GM19240 (cell line): ENCODE data around the gene BLZF1.
"Not testable (repeated sequence)": the region's sequence is repeated elsewhere in the genome, so short reads cannot be mapped to it uniquely, and the experiment has no call there.

Experiments
- DNase-seq: peaks from one replicate; pipeline ENCODE4 v3.0.0; 2011; ENCODE audit warnings: low spot score; ENCODE audit not compliant: insufficient read length

The BLZF1 gene

DNA sequence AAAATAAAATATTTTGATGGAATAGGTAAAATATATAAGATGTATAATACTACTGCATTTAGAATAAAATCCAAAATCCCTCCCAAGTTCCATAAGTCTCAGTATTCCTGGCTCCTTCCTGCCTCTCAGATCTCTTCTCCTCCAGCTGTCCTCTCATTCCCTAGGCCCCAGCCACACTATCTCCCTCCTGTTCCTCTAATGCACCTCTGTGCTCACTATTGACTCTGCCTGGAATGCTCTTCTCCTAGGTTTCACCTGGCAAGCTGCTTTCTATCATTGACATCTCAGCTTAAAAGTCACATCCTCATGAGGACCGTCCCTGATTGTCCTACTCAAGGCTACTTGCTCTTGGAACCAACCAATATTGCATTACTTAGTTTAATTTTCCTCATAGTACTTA lies 7.6 kb upstream of the BLZF1 start:
- no peak for DNase-seq

DNA sequence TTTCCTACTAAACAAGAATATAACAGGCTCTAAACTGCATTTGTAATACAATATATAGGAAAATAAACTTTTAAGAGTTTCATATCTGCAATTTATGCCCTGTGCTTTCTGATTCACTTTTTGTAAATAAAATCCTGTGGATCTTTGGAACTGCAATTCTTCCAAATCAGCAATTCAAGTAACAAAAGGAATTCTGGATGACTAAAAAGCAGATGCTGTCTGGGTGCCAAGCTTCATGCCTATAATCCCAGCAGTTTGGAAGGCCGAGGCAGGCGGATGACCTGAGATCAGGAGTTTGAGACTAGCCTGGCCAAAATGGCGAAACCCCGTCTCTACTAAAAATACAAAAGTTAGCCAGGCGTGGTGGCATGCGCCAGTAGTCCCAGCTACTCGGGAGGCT lies 6.7 kb upstream of the BLZF1 start:
- DNase-seq, result no peak

DNA sequence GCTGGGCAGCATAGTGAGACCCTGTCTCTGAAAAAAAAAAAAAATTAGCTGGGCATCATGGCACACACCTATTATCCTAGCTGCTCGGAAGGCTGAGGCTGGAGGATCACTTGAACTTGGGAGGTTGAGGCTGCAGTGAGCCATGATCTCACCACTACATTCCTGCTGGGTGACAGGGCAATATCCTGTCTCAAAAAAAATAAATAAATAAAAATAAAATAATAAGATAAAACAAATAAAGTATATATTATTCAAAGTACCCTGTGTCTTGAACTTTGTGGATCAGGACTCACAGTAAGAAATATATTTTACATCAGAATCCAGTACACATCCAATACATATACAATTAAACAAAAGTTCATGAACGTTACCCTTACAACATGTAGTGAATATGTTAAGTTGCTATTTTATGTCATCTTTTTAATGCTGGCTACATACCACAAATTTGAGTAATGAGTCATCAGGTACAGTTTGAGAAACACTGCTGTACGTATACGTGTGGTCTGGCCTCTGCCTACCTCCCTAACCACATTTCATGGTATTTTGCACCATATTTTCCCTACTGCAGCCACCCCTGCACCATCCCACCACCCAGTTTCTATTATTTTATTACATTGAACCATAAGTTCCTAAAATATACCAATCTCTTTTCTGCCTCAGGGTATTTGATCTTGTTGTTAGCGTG lies 4.8 kb upstream of the BLZF1 start:
- DNase-seq, result no peak

DNA sequence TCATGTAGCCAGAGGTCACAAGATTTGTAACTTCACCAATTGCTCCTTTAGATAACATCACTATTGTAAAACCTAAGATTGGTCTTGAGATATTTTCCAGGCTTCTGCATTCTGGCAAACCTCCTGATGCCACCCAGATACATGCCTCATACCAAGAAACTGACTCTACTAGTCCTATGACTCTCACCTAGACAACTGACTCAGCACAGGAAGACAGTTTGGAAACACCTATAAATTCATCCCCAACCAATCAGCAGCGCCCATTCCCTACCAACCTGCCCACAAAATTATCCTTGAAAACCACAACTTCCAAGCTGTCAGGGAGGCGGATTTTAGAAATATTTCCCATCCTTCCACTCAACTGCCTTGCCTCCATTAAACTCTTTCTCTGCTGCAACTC lies 3.0 kb upstream of the BLZF1 start:
- DNase-seq, result no peak

DNA sequence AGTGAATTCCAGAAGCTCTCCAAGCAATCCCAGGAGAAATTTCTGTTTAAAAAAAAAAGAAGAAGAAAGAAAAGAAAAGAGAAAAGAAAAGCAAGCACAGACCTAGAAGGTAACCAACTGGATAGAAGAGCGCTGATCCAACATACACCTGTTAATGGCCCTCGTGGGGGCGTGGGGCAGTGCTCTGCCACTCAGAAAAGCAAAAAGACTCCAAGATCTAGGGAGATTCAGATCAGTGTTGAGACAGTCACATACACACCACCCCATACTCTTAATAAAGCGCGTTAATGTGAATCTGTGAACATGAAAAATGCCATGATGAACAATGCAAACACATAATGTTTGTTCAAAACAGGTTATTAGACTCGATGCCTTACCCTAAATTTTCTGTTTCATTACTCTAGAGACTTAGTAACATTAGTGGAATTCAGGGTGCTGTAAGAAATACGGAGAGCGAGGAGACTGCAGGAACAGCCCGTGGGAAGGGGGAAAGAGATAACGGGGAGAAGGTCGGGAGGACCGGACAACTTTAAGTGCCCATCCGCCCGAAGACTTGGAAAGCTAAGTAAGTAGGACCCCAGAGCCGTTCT lies 804 bp upstream of the BLZF1 start:
- DNase-seq, result no peak

DNA sequence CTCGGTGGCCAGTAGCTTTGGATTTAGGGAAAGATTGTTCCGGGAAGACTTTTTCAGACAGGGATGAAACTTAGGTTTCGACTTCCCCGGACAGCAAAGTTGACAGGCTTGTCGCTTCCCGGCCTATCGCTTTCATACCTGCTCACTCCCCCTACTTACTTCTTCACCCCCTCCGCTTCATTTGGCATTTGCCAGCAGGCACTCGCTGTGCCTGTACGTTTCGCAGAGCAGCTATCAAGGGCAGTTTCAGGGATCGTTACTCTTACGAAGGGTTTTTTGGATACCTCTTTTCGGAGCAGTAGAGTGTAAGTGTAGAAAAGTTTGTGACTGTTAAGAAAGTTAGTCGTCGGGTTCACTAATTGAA lies 393 bp downstream of the BLZF1 start:
- no peak for DNase-seq

DNA sequence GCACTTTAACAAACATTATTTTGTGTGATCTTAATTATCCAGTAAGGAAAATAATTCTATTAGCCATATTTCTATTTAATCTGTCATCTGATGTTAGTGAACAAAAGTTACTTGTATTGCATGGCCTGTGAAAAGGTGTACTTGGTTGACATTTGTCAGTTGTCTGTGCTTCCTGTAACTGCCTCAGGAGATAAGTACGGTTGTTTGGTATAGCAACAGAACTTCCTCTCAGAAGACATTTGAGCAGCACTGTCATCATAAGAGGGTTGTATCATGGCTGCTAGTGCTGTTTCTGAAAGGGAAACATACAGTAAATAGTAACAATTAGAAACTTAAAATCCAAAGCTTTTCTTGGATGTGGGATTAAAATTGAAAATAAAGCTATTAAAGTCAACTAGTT lies 3.4 kb downstream of the BLZF1 start:
- no peak for DNase-seq

DNA sequence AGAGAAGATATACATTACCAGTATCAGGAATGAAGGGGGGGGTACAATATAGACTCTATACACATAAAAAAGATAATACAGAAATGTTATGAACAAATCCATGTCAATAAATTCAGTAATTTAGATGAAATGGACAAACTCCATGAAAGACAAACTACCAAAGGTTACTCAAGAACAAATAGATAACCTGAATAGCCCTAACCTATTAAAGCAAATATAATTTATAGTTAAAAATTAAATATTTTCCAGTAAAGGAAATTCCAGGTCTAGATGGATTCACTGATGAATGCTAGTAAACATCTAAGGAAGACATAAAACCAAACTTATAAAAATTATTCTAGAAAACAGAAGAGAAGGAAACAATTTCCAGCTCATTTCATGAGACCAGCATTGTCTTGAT lies 13.2 kb downstream of the BLZF1 start:
- DNase-seq, result no peak

DNA sequence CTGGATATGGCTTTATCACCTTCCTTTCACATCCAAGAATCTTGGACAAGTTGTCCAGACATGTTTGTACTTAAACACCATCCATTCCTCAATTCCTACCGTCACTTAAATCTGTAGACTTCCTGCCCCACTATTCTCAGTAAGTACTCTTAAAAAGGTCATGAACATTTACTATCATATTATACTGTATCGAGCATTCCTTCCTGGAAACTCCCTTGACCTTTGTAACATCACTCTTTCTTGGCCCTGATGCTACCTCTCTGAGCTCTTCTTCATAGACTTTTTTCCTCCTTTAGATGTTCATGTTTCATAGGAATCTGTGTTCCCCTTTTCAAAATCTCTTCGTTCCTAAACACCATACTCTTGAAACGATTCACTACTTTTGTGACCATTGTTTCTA lies 15.5 kb downstream of the BLZF1 start:
- no peak for DNase-seq

DNA sequence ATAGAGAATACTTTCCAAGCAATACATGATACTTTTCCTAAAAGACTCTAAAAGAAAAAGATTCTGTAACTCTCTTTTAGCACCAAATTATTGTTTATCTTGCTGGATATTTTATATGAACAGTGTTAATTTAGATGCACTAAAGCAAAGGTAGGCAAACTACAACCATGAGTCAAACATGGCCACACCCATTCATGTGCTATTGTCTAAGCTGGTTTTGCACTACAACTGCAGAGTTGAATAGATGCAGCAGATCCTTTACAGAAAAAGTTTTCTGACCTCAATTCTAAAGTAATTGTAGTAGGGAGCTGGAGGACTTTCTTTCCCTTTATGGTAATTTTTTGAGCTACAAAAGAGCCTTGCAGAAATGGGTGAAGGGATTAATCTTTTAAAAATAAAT lies 19.4 kb downstream of the BLZF1 start:
- DNase-seq, result no peak

DNA sequence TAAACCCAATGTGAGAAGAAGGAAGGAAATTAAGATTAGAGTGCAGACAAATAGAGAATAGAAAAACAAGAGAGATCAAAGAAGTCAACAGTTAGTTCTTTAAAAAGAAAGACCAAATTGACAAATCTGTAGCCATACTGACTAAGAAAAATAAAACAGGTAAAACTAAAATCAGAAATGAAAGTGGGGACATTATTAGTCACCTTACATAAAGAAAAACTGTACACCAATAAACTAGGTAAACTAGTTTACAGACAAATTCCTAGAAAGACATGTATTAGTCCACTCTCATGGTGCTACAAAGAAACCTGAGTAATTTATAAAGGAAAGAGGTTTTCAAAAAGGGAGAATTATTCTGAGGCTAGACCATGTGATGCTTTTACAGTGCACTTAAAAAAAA lies 22.3 kb downstream of the BLZF1 start:
- no peak for DNase-seq

DNA sequence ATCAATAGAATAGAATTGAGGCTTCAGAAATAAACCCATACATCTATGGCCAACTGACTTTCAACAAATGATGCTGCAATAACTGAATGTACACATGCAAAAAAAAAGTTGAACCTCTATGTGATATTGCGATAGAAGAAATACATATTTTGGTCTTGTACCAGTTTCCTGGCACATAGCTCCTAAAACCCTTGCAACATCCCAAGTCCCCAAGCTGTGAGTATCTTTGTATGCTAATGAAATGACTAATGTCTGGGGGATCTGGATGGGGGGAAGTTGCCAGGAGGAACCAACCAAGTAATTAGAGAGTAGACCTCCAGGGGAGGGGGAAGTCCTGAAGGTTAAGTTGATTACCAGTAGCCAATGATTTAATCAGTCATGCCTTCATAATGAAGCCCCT lies 24.4 kb downstream of the BLZF1 start:
- DNase-seq, result no peak

DNA sequence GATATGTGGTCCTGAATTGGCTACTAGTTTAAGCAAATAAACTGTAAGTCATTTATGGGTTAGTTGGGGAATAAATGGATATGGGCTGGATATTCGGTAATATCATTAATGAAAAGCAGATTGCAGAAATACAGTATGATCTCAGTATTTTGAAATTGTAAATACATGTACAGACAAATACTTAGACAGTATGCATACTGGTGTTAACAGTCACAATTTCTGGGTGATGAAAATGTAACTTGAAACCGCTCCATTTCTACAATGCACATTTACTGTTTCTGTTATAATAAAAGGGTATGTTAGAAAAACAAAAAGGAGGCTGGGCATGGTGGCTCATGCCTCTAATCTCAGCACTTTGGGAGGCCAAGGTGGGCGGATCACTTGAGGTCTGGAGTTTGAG lies 28.0 kb downstream of the BLZF1 start:
- DNase-seq, result no peak

DNA sequence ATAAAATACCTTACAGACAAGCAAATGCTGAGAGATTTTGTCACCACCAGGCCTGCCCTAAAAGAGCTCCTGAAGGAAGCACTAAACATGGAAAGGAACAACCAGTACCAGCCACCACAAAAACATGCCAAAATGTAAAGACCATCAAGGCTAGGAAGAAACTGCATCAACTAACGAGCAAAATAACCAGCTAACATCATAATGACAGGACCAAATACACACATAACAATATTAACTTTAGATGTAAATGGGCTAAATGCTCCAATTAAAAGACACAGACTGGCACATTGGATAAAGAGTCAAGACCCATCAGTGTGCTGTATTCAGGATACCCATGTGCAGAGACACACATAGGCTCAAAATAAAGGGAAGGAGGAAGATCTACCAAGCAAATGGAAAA lies 34.6 kb downstream of the BLZF1 start:
- not testable (repeated sequence) for DNase-seq

DNA sequence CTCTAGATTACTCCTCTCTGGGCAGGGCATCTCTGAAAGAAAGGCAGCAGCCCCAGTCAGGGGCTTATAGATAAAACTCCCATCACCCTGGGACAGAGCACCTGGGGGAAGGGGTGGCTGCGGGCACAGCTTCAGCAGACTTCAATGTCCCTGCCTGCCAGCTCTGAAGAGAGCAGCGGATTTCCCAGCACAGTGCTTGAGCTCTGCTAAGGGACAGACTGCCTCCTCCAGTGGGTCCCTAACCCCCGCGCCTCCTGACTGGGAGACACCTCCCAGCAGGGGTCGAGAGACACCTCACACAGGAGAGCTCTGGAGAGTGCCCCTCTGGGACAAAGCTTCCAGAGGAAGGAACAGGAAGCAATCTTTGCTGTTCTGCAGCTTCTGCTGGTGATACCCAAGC lies 40.3 kb downstream of the BLZF1 start:
- not testable (repeated sequence) for DNase-seq

DNA sequence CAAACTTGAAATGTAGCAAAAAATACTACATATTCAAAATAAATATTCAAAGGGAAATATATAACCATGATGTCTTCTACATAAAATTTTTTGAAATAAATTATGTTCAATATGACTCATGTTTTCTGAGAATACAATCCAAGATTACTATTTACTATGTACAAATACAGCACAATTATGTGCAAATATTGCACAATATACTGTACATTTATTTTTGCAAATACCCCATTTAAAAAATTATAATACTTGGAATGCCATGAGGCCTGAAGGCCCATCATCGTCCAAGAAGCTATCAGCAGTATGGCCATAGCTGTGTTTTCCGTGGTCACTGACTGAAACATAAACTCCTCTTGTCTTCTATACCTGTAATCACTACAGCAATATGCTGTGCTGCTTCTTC lies 47.0 kb downstream of the BLZF1 start:
- no peak for DNase-seq

DNA sequence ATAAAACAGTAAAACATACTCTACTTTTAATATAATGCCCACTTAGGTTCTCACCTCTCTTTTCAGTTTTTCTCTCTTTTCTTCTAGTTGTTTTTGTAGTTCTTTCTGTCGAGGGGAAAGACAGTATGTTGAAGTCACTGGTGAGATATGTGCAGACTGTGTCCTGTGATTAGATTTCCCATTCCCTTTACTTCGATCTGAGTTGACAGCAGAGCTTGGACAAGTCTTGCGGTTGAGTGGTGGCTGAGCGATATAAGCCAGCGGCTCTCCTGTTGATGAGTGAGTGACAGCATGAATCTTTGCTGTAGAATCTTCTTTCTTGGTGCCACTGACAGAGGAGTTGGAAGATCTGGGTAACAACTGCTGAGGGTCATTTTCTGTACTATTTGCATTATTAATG lies 53.3 kb downstream of the BLZF1 start:
- DNase-seq, result no peak

DNA sequence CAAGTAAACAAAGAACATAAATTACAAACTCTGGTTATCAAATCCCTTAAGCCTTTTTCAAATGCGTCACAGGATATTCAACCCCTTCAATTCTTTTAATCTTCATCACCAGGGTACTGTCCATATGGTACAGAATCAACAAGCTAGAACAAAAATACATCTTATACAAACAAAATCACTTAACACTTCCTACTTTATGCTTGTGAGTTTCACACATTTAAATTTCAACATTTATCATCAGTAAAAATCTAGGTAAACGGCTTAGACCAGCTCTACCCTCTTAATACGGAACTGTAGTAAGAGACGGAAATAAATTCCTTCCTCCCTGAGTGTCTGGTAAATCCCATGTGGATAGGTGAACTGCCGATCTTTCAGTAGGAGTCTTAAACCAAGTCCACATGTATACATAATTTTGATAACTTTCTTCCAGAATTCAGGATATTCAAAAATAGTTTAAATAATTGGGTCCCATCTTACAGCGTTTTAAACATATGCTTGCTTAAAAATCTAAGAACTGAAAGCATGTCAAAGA lies 58.2 kb downstream of the BLZF1 start:
- DNase-seq, result no peak

DNA sequence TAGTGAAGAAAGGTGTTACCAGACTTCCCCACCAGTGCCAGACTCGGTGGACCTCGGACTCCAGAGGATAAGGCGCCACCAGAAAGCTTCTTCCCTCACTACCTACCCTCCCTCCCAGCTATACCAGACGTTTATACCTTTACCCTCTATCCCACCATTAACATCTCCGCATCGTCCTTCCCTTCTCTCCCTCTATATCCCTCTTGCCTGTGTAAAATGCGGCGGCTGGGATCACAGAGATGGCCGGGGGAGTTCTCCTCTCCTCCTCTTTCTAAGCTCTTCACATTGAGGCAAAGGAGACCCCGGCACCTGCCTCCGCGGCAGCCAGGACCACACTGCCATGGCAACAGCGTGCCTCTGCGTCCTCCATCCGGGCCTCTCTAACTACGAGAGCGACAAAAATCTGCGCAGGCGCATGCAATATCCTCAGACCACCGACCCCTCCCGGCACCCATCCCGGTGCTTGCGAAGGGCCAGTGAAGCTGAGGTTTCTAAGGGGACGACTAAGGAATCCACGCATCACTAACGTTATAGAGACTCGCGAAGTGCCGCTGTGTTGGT lies 59.2 kb downstream of the BLZF1 start, which contains the start of gene CCDC181:
TSS of gene CCDC181 (minus strand) at position 394 of the 561 bp plus-strand sequence. CDS start 2,547 bp downstream, outside the sequence.
- no peak for DNase-seq
